Measurements from ENCODE around the gene CEMIP.
A peak's percentile ranks its signal among the peaks of the same experiment; 100 is the strongest.

Gene CEMIP

GRCh38 chr15:80932989-80933388, 153.8 kb downstream of the CEMIP start:
- DNase-seq = no peak

GRCh38 chr15:80934761-80935221, 155.6 kb downstream of the CEMIP start:
- DNase-seq = peak; percentile 90

GRCh38 chr15:80936288-80937078, 157.3 kb downstream of the CEMIP start:
- DNase-seq = no peak

- no peak for DNase-seq
Measured at GRCh38 chr15:80937718-80938117, 158.5 kb downstream of the CEMIP start.

- no peak for DNase-seq
Measured at GRCh38 chr15:80939216-80939615, 160.0 kb downstream of the CEMIP start.

- DNase-seq = no peak
Measured at GRCh38 chr15:80940331-80940730, 161.2 kb downstream of the CEMIP start.

- DNase-seq = no peak
Measured at GRCh38 chr15:80940851-80941250, 161.7 kb downstream of the CEMIP start.

- no peak for DNase-seq
Measured at GRCh38 chr15:80942266-80942665, 163.1 kb downstream of the CEMIP start.

- no peak for DNase-seq
Measured at GRCh38 chr15:80942746-80943565, 163.8 kb downstream of the CEMIP start.

GRCh38 chr15:80944818-80945217, 165.6 kb downstream of the CEMIP start:
- DNase-seq = no peak

- no peak for DNase-seq
Measured at GRCh38 chr15:80945605-80946004, 166.4 kb downstream of the CEMIP start.

GRCh38 chr15:80946576-80946975, 167.4 kb downstream of the CEMIP start:
- DNase-seq = no peak

- no peak for DNase-seq
Measured at GRCh38 chr15:80948651-80949292, 169.6 kb downstream of the CEMIP start.

GRCh38 chr15:80949756-80950155, 170.6 kb downstream of the CEMIP start:
- no peak for DNase-seq

GRCh38 chr15:80950291-80951078, 171.3 kb downstream of the CEMIP start:
- no peak for DNase-seq

GRCh38 chr15:80951941-80952340, 172.8 kb downstream of the CEMIP start:
- DNase-seq = no peak

GRCh38 chr15:80953001-80953952, 174.1 kb downstream of the CEMIP start:
- no peak for DNase-seq

GRCh38 chr15:80953953-80954778, 175.0 kb downstream of the CEMIP start:
- DNase-seq = no peak

- DNase-seq = peak; percentile 95
Measured at GRCh38 chr15:80955571-80956452, 176.6 kb downstream of the CEMIP start.
